HepG2 (cell line): Measurements from ENCODE around the gene CST3. TPM values are rescaled to one million over a fixed set of nuclear protein-coding genes. Genes with fewer than 3 reads are reported as not detected.

Experiments used
- DPF2 ChIP-seq: sonication (generic); formaldehyde crosslinking; IDR thresholded peaks from 2 replicates; pipeline ENCODE4 v1.4.0; 2020; ENCODE audit warnings: mild to moderate bottlenecking, low read depth, missing genetic modification reagents, borderline replicate concordance
- SALL1 ChIP-seq: sonication (generic); formaldehyde crosslinking; IDR thresholded peaks from 2 replicates; pipeline ENCODE4 v1.8.0; 2022; ENCODE audit warnings: mild to moderate bottlenecking, missing genetic modification reagents
- SALL2 ChIP-seq: sonication (generic); formaldehyde crosslinking; IDR thresholded peaks from 2 replicates; pipeline ENCODE4 v1.8.1; 2023; ENCODE audit warnings: mild to moderate bottlenecking, missing genetic modification reagents, inconsistent platforms
- SKI ChIP-seq: fragments of 450-650 bp; IDR thresholded peaks from one replicate; pipeline ENCODE4 v1.6.1; 2018; ENCODE audit warnings: mild to moderate bottlenecking; ENCODE audit not compliant: partially characterized antibody
- ZBTB21 ChIP-seq: sonication (generic); formaldehyde crosslinking; IDR thresholded peaks from 2 replicates; pipeline ENCODE4 v1.4.0; 2020; ENCODE audit warnings: missing genetic modification reagents
- ZFY ChIP-seq: sonication (generic); formaldehyde crosslinking; IDR thresholded peaks from 2 replicates; pipeline ENCODE4 v1.4.0; 2020; ENCODE audit warnings: missing genetic modification reagents
- ZNF264 ChIP-seq: sonication (generic); formaldehyde crosslinking; IDR thresholded peaks from 2 replicates; pipeline ENCODE4 v1.4.0; 2020; ENCODE audit warnings: missing genetic modification reagents
- ZNF292 ChIP-seq: sonication (generic); formaldehyde crosslinking; IDR thresholded peaks from 2 replicates; pipeline ENCODE4 v1.8.1; 2022; ENCODE audit warnings: mild to moderate bottlenecking, low read depth, missing genetic modification reagents, borderline replicate concordance
- ZNF839 ChIP-seq: sonication (generic); formaldehyde crosslinking; IDR thresholded peaks from 2 replicates; pipeline ENCODE4 v1.4.0; 2020; ENCODE audit warnings: missing genetic modification reagents, mild to moderate bottlenecking, borderline replicate concordance
- ZNF883 ChIP-seq: sonication (generic); formaldehyde crosslinking; IDR thresholded peaks from 2 replicates; pipeline ENCODE4 v1.5.1; 2020; ENCODE audit warnings: mild to moderate bottlenecking, missing genetic modification reagents; ENCODE audit errors: not compliant biosample characterization
- polyA plus RNA-seq, 8 experiments: library from polyadenylated mRNA; depleted of rRNA in 3 of 8; stranded (reverse) in 7 of 8; unstranded in 1 of 8; fragments of >200 nt; fragmentation: Illumina TruSeq in 4 of 8; extraction: Trizol in 4 of 8; gene quantifications; 2 replicates each; pipeline versions ENCODE4 v1.2.1 to v1.2.3, GENCODE V29; 2011 to 2016; ENCODE audit warnings: low read depth in 4 of 8, missing spikeins in 1 of 8, mixed read lengths in 1 of 8; ENCODE audit not compliant: insufficient read depth in 1 of 8
- total RNA-seq, 5 experiments: library from RNA; depleted of rRNA; stranded (reverse); fragments of >200 nt; fragmentation: Illumina TruSeq; extraction: Trizol; gene quantifications; 2 replicates each; pipeline ENCODE4 v1.2.3, GENCODE V29; 2016; ENCODE audit warnings: low read depth in 1 of 5
- TF ChIP-seq, protein P1 (sequence below), 2 experiments: fragments of 450-650 bp in 1 of 2; sonication (generic) in 1 of 2; formaldehyde crosslinking; IDR thresholded peaks; 2 replicates each; pipeline versions ENCODE4 v1.5.0 to v1.8.0; 2020 to 2022; ENCODE audit warnings: mild to moderate bottlenecking in 1 of 2, missing genetic modification reagents in 1 of 2
- TF ChIP-seq, protein P2 (sequence below): sonication (generic); formaldehyde crosslinking; IDR thresholded peaks from 2 replicates; pipeline ENCODE4 v1.5.1; 2020; ENCODE audit warnings: missing genetic modification reagents, mild to moderate bottlenecking, borderline replicate concordance
- TF ChIP-seq, protein P3 (sequence below): sonication (generic); formaldehyde crosslinking; IDR thresholded peaks from 2 replicates; pipeline ENCODE4 v1.9.0; 2022; ENCODE audit warnings: low read depth, missing genetic modification reagents
- TF ChIP-seq, protein P4 (sequence below): IDR thresholded peaks from 2 replicates; pipeline ENCODE4 v1.6.1; 2016; ENCODE audit warnings: low read depth, missing genetic modification reagents, missing compliant biosample characterization

CST3 gene
- total and polyA plus RNA-seq, 2 of the 13 experiments (the other 11 are each of a cell fraction or from before 2014, with no cell fraction given), result 690 to 1,005 TPM

DNA sequence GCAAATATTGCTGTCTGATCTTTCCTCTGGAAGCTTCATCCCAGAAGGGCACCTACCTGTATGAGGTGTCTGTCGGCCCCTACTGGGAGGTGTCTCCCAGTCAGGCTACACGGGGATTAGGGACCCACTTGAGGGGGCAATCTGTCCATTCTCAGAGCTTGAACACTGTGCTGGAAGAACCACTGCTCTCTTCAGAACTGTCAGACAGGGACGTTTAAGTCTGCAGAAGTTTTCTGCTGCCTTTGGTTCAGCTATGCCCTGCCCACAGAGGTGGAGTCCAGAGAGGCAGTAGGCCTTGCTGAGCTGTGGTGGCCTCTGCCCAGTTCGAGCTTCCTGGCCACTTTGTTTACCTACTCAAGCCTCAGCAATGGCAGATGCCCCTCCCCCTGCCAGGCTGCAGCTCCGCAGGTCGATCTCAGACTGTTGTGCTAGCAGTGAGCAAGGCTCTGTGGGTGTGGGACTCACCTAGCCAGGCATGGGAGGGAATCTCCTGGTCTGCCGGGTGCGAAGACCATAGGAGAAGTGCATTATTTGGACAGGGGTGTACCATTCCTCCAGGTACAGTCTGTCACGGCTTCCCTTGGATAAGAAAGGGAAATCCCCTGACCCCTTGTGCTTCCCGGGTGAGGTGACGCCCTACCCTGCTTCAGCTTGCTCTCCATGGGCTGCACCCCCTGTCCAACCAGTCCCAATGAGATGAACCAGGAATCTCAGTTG, 16.9 kb downstream of the CST3 start (continued):
- TF ChIP-seq ZBTB21 (CRISPR knock-in tag), result 0 out of 2 replicates have a peak, but pooled peaks have one; percentile 17
- TF ChIP-seq ZFY, result peak; percentile 83
- TF ChIP-seq, protein P1, sequence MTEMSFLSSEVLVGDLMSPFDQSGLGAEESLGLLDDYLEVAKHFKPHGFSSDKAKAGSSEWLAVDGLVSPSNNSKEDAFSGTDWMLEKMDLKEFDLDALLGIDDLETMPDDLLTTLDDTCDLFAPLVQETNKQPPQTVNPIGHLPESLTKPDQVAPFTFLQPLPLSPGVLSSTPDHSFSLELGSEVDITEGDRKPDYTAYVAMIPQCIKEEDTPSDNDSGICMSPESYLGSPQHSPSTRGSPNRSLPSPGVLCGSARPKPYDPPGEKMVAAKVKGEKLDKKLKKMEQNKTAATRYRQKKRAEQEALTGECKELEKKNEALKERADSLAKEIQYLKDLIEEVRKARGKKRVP (CRISPR knock-in tag; IDR thresholded peaks at IDR 0.05), result 0 out of 4 replicates have a peak, but pooled peaks of 1 of the 2 experiments have one; percentile 7
- peak; percentile 97 for TF ChIP-seq SALL1 (CRISPR knock-in tag)
- TF ChIP-seq ZNF883 (CRISPR knock-in tag), result peak; percentile 56
- TF ChIP-seq, protein P2, sequence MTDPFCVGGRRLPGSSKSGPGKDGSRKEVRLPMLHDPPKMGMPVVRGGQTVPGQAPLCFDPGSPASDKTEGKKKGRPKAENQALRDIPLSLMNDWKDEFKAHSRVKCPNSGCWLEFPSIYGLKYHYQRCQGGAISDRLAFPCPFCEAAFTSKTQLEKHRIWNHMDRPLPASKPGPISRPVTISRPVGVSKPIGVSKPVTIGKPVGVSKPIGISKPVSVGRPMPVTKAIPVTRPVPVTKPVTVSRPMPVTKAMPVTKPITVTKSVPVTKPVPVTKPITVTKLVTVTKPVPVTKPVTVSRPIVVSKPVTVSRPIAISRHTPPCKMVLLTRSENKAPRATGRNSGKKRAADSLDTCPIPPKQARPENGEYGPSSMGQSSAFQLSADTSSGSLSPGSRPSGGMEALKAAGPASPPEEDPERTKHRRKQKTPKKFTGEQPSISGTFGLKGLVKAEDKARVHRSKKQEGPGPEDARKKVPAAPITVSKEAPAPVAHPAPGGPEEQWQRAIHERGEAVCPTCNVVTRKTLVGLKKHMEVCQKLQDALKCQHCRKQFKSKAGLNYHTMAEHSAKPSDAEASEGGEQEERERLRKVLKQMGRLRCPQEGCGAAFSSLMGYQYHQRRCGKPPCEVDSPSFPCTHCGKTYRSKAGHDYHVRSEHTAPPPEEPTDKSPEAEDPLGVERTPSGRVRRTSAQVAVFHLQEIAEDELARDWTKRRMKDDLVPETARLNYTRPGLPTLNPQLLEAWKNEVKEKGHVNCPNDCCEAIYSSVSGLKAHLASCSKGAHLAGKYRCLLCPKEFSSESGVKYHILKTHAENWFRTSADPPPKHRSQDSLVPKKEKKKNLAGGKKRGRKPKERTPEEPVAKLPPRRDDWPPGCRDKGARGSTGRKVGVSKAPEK (CRISPR knock-in tag), result peak; percentile 90; the same call in 1 of the 2 replicates
- peak; percentile 79 for TF ChIP-seq SALL2
- TF ChIP-seq, protein P3, sequence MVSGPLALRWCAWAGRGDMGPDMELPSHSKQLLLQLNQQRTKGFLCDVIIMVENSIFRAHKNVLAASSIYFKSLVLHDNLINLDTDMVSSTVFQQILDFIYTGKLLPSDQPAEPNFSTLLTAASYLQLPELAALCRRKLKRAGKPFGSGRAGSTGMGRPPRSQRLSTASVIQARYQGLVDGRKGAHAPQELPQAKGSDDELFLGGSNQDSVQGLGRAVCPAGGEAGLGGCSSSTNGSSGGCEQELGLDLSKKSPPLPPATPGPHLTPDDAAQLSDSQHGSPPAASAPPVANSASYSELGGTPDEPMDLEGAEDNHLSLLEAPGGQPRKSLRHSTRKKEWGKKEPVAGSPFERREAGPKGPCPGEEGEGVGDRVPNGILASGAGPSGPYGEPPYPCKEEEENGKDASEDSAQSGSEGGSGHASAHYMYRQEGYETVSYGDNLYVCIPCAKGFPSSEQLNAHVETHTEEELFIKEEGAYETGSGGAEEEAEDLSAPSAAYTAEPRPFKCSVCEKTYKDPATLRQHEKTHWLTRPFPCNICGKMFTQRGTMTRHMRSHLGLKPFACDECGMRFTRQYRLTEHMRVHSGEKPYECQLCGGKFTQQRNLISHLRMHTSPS (CRISPR knock-in tag), result peak; percentile 97
- peak; percentile 96 for TF ChIP-seq ZNF292
- peak; percentile 65 for TF ChIP-seq SKI
- TF ChIP-seq, protein P4, sequence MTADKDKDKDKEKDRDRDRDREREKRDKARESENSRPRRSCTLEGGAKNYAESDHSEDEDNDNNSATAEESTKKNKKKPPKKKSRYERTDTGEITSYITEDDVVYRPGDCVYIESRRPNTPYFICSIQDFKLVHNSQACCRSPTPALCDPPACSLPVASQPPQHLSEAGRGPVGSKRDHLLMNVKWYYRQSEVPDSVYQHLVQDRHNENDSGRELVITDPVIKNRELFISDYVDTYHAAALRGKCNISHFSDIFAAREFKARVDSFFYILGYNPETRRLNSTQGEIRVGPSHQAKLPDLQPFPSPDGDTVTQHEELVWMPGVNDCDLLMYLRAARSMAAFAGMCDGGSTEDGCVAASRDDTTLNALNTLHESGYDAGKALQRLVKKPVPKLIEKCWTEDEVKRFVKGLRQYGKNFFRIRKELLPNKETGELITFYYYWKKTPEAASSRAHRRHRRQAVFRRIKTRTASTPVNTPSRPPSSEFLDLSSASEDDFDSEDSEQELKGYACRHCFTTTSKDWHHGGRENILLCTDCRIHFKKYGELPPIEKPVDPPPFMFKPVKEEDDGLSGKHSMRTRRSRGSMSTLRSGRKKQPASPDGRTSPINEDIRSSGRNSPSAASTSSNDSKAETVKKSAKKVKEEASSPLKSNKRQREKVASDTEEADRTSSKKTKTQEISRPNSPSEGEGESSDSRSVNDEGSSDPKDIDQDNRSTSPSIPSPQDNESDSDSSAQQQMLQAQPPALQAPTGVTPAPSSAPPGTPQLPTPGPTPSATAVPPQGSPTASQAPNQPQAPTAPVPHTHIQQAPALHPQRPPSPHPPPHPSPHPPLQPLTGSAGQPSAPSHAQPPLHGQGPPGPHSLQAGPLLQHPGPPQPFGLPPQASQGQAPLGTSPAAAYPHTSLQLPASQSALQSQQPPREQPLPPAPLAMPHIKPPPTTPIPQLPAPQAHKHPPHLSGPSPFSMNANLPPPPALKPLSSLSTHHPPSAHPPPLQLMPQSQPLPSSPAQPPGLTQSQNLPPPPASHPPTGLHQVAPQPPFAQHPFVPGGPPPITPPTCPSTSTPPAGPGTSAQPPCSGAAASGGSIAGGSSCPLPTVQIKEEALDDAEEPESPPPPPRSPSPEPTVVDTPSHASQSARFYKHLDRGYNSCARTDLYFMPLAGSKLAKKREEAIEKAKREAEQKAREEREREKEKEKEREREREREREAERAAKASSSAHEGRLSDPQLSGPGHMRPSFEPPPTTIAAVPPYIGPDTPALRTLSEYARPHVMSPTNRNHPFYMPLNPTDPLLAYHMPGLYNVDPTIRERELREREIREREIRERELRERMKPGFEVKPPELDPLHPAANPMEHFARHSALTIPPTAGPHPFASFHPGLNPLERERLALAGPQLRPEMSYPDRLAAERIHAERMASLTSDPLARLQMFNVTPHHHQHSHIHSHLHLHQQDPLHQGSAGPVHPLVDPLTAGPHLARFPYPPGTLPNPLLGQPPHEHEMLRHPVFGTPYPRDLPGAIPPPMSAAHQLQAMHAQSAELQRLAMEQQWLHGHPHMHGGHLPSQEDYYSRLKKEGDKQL (CRISPR knock-in tag), result peak; percentile 17; the same call in 1 of the 2 replicates
- peak; percentile 52; the same call in 1 of the 2 replicates for TF ChIP-seq ZNF839 (CRISPR knock-in tag)
- TF ChIP-seq DPF2 (CRISPR knock-in tag), result peak; percentile 82; the same call in 1 of the 2 replicates
- peak; percentile 89; the same call in 1 of the 2 replicates for TF ChIP-seq ZNF264 (CRISPR knock-in tag)
